Measurements from ENCODE around the gene CHAF1B.

The CHAF1B gene

GRCh38 chr21:36428761-36429432, 43.7 kb downstream of the CHAF1B start:
- peak; percentile 5 for DNase-seq (ENCODE audit: low read depth)

- peak; percentile 99 for DNase-seq (ENCODE audit: low read depth)
Observed at GRCh38 chr21:36429947-36430546, 44.9 kb downstream of the CHAF1B start.

DNA sequence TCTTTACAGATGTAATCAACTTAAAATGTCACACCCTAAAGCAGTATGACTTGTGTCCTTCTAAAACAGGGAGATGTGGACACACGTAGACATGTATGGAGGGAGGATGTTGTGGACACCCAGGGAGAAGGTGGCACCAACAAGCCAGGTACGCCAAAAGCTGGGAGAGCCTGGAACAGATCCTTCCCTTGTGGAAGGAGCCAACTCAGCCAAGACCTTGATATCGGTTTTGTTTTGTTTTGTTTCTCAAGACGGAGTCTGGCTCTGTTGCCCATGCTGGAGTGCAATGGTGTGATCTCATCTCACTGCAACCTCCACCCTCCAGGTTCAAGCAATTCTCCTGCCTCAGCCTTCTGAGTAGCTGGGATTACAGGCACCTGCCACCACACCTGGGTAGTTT, 45.6 kb downstream of the CHAF1B start:
- DNase-seq (ENCODE audit: low read depth) = no peak

DNA sequence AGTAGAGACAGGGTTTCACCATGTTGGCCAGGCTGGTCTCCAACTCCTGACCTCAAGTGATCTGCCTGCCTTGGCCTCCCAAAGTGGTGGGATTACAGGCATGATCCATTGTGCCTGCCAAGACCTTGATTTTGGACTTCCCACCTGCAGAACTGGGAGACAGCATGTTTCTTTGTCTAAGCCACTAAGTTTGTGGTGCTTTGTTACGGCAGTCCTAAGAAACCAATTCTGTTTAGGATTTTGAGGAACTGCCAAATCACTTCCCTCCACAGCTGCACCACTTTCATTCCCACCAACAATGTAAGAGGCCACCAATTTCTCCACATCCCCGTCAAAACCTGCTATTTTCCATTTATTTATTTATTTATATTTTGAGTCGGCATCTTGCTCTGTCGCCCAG, 46.1 kb downstream of the CHAF1B start:
- no peak for DNase-seq (ENCODE audit: low read depth)

DNA sequence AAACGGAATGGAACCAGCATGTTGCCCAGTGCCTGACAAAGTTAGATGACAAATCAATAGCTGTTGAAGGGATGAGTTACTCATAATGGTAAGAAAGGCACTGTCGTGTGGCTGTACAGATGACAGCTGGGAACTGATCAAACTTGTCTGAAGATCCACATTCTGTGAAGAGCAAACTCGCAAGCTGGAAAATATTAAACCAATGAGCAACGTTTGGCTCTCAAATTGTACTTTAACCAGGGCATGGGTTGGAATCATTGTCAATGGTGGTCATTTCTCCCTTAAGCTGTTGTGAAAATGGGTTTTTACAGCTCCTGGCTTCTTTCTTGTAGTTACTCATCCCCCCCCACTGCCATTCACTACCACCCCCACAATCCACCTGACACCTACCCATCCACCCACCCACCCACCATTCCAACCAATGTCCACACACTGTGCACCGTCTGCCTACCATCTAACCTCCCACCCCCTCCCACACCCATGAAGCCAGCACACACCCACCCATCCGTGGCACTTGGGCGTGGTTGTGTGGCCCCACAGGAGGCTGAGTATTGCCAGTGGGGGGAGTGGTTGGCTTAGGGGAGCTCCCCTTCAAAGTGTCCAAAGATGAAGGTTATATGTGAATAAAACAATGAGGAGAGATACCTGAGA, 48.0 kb downstream of the CHAF1B start:
- DNase-seq (ENCODE audit: low read depth) = no peak

GRCh38 chr21:36434144-36434543, 49.0 kb downstream of the CHAF1B start:
- DNase-seq (ENCODE audit: low read depth) = no peak

DNA sequence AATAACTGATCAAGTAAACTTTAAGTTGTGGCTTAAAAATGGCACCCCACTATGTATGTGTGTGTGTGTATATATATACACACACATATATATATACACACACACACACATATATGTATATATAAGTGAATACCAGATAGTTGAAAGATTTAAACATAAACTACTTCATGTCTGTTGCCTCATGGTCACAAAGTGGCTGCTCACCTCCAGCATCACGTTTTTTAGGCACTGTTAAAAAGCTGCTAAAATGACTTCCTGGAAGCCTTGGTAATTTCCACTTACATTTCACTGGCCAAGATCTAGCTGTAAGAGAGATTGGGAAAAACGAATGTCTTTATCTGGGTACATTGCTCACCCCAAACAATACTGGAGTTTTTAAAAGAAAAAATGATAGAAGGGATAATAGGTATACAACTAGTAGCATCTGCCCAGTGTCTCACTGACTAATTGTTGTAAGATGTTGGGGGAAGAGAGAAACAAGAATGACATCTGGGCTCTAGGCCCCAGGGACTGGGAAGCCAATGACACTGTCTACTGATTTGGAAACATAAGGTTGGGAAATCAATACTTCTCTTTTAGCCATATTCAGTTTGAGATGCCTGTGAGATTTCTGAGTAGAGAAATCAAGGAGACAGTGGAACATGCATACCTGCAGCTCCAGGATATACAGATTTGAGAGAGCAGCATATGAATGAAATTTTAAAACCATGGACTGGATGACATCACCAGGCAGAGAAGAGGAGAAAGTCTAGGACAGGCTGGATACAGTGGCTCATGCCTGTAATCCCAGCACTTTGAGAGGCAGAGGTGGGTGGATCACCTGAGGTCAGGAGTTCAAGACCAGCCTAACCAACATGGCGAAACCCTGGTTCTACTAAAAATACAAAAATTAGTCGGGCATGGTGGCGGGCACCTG, 51.9 kb downstream of the CHAF1B start:
- DNase-seq (ENCODE audit: low read depth) = no peak

DNA sequence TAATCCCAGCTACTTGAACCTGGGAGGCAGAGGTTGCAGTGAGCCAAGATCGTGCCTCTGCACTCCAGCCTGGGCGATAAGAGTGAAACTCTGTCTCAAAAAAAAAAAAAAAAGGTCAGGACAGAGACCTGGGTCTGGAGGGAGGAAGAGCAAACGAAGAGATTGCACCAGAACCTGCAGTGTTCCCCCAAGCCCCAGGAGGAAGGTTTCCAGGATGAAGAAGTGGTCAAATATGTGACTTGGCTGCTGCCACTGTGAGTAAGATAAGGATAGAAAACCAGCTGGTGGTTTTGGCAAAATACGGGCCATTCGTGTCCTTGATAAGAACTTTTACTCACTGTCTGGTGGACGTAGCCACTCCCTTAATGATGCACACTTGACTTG, 52.5 kb downstream of the CHAF1B start:
- peak; percentile 74 for DNase-seq (ENCODE audit: low read depth)

- no peak for DNase-seq (ENCODE audit: low read depth)
Observed at GRCh38 chr21:36441715-36442114, 56.5 kb downstream of the CHAF1B start.

DNA sequence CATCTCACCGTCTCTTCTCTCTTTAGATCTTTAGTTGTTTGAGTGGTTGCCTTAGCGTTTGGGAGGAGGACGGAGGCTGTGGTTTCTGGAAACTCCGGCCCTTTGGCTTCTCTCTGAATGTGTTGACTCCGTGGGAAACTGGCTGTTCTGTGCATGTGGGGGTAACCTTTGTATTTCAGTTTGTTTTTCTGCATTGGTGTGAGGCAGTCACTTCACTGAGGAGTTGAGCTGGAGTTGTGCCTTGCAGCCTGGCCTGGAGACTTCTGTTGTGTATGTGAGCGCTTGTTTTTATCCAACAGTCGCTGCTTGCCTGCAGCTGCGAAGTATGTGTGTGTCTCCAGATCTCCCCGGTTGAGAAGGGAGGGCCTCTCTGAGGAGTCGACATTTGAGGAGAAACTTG, 61.1 kb downstream of the CHAF1B start:
- DNase-seq (ENCODE audit: low read depth) = no peak

DNA sequence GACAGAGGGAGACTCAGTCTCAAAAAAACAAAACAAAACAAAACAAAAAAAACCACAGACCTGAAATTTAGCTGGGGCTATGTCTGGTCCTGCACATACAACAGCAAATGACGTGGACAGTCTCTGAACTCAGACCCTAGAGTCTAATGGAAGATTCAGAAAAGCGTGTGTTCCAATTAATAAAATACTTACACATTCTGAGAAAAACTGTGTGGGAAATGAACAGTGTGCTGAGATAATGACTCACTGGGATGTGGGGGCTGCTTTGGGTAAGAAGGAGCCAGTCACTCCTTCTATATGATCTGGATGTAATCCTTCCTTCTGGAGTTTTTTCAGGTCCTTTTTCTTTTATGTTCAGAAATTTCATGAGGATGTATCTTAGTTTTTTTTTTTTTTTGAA, 65.3 kb downstream of the CHAF1B start:
- DNase-seq (ENCODE audit: low read depth) = peak; percentile 64

- DNase-seq (ENCODE audit: low read depth) = no peak
Observed at GRCh38 chr21:36451506-36451905, 66.3 kb downstream of the CHAF1B start.

GRCh38 chr21:36452281-36452825, 67.2 kb downstream of the CHAF1B start:
- no peak for DNase-seq (ENCODE audit: low read depth)

- no peak for DNase-seq (ENCODE audit: low read depth)
Observed at GRCh38 chr21:36454093-36454531, 68.9 kb downstream of the CHAF1B start.

- DNase-seq (ENCODE audit: low read depth) = no peak
Observed at GRCh38 chr21:36454706-36455105, 69.5 kb downstream of the CHAF1B start.

- no peak for DNase-seq (ENCODE audit: low read depth)
Observed at GRCh38 chr21:36456729-36457414, 71.7 kb downstream of the CHAF1B start.

DNA sequence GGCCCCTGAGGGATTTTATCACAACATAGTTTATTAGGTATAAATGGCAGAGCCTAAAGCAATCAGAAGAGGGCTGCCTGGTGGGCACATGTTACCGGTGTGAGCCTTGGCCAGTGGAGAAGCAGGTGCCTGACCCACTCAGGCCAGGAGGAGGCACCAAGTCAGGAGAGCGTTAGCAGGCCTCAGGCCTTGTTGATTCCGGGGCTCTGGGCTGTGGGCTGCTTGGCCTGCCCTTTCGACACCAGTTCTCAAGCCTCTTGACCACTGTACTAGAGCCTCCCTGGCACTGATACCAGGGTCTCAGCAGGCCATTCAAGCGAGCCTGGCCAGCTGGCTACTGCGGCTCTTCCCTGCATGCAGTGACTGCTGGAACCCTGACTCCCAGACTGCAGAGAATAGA, 73.9 kb downstream of the CHAF1B start:
- no peak for DNase-seq (ENCODE audit: low read depth)

GRCh38 chr21:36460866-36461265, 75.7 kb downstream of the CHAF1B start:
- no peak for DNase-seq (ENCODE audit: low read depth)

DNA sequence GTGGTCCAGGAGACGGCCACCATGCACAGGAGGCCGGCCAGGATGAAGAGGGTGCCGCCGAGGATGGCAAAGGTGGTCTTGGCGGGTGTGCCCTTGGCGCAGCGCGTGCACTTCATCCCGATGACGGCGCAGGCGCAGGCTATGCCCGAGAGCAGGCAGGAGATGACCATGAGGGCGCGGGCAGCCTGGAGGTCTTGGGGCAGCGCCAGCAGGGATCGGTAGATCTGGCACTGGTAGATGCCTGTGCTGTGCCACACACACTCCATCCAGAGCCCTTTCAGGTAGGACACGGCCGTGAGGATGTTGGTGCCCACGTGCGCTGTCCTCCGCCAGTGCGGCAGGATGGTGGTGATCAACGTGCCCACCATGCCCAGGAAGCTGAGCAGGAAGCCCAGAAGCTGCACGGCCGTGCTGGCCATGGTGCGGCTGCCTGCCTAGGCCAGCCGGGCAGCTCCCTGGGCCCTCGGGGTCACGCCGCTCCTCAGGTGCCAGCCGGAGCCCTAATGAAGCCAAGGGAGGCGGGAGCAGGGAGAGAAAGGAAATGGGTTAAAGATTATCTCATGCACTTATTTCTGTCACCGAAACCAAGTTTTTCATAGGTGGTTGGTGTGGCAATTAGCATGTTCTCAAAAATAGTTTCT, 76.2 kb downstream of the CHAF1B start:
- DNase-seq (ENCODE audit: low read depth) = no peak

GRCh38 chr21:36461918-36462486, 76.8 kb downstream of the CHAF1B start:
- DNase-seq (ENCODE audit: low read depth) = no peak

DNA sequence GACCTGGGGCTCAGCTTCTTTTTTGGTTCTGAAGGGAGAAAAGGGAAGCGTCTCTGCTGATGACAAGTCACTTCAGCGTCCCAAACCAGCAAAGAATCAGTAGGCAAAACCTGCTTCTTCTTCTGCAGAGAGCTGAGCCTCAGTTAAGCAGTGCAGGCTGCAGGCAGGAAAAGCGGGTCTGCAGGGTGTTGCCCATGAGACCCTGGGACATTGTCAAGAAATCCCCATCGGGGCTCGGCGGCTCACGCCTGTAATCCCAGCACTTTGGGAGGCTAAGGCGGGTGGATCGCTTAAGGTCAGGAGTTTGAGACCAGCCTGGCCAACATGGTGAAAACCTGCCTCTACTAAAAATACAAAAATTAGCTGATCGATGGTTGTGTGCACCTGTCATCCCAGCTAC, 78.0 kb downstream of the CHAF1B start:
- no peak for DNase-seq (ENCODE audit: low read depth)
